ENCODE data around the gene PPM1M.

PPM1M gene

GRCh38 chr3:52293491-52294319 lies 48.1 kb downstream of the PPM1M start:
- in situ Hi-C loops (cut with MboI; ENCODE audit: low sequenced_read_pairs), result loop anchor here (10.0 kb wide), 1 partner anchor 51 kb away; no protein-coding TSS in a partner anchor

DNA sequence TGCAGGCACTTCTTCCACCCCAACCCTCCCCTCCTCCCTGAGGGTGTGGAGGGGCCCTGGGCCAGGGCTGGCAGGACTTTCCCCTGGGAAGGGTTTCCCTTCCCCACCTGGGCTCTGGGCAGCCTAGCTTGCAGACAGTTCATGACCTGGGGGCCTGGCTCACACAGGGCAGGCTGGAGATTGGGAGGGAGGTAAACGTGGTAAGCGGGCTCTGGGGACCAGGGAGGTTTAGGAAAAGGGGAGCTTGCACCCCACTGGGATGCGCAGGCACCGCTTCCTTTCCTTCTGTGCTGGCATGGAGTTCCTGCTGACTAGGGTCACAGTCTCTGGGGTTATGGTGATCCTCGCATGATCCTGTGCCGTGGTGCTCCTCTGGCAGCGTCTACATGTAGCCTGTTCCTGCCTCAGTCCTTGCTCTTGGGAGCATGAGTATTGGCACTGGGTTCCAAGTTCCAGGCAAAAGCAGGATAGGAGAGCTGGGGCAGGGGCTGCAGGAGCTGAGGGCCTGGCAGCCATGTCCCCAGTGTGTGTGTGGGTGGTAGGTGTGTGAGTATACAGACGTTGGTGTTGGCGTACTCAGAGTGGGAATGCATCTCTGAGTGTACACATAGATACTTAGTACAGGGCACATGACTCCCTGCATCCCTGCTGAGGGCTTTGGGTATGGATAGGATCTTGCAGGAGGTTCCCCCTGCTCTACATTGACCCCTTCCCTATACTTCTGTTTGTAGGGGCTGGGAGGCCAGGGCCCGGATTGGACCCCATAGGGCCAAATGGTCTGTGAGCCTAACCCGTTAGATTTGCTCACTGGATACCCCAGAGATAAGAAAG lies 49.0 kb downstream of the PPM1M start:
- in situ Hi-C loops (cut with MboI; ENCODE audit: low sequenced_read_pairs), result loop anchor here (10.0 kb wide), 1 partner anchor 50 kb away; no protein-coding TSS in a partner anchor

GRCh38 chr3:52295671-52296208 lies 50.2 kb downstream of the PPM1M start:
- in situ Hi-C loops (cut with MboI; ENCODE audit: low sequenced_read_pairs), result loop anchor here (10.0 kb wide), 1 partner anchor 49 kb away; no protein-coding TSS in a partner anchor

DNA sequence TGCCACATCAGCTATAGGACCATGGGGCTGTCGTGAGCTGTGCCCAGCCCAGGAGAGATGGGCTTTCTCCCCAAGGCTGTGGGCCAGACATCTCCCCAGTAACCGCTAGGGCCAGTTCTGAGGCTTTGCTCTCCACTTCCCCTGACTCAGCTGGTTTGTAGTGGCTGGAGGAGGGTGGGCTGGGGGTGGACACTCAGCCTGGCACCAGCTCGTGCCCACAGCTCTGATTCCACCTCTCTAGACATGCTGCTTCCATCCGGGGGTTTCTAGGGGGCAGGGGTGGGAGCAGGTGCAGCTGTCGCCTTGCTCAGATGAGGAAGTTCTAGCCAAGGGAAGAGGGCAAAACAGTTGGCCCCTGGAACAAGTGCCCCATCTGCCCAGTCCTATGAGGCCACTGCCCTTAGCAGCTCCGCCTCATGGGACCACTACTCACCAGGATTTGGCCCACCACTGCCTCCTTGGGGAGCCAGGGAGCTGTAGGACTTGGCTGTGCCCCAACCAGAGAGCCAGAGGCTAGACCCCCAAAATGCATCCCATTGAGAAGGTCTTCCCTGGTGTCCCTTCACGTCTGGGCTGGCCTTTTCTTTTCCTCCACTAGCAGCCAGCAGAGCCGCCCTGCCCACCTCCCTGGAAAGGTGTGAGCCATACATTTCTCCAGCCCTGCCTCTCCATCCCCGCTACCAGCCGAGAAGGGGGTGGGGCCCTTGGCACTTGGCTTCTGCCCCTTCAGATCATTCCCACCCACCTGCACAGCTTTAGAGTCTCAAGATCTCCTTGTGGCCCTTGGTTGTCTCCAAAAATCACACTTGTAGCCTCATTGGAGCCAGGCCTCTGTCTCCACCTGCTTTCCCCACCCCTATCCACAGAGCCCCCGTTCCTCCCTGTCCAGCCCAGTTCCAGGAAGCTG lies 51.9 kb downstream of the PPM1M start:
- in situ Hi-C loops (cut with MboI; ENCODE audit: low sequenced_read_pairs), result loop anchor here (10.0 kb wide), 1 partner anchor 47 kb away; no protein-coding TSS in a partner anchor

- in situ Hi-C loops (cut with MboI; ENCODE audit: low sequenced_read_pairs), result loop anchor here (10.0 kb wide), 1 partner anchor 46 kb away; no protein-coding TSS in a partner anchor
Observed at GRCh38 chr3:52298149-52299098, 52.9 kb downstream of the PPM1M start.

DNA sequence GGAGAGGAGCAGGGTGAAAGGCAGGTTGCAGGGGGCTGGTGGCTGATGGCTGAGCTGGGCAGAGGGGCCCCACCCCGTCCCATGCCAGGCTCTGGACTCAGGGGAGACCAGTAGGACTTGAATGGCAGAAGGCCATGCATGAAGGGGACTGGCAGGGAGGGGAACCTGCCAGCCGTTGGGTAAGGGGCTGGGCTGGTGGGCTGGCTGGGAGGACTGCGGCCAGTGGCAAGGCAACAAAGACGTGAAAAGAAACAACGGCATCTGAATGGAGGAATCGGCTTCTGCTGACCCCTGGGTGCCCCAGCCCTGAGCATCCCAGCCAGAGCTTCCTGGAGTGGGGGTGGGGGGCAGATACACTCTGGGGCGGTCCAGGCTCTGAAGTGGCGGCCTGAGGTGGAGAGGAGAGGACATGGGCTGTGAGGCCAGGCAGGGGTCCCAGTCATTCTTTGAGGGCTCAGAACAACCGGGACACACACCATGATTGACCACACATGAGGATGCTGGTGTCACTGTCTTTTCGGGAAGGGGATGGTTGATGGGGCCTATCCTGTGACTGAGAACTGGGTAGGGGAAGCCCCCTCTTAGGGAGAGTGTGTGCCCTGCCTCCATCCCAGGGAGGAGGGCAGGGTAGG lies 53.8 kb downstream of the PPM1M start:
- in situ Hi-C loops (cut with MboI; ENCODE audit: low sequenced_read_pairs), result loop anchor here (10.0 kb wide), 1 partner anchor 45 kb away; no protein-coding TSS in a partner anchor

All from HL-60/S4 treated with phorbol 12-myristate 13-acetate at 8.2 ng/mL for 4 days and 3 days (cell line).